ENCODE data around the gene PA2G4. TPM values are rescaled to one million over a fixed set of nuclear protein-coding genes. Genes with fewer than 3 reads are reported as not detected.

The PA2G4 gene
- polyA plus RNA-seq, 1 donor (not counting 4 experiments of a cell fraction or from before 2014, with no cell fraction given) = 480 TPM

GRCh38 chr12:56079723-56080555 is 24.4 kb upstream of the PA2G4 start, which contains the start of gene ERBB3:
Gene ERBB3, plus strand, starts transcription at chr12:56080165. Its CDS starts 136 bp downstream, at chr12:56080301.
- Histone ChIP-seq H4K20me1 (ENCODE audit: control insufficient read depth, extremely low read depth, insufficient read depth, low read length) (no peaks in the 10 kb centered on the region), H2AFZ (ENCODE audit: control insufficient read depth, low read length) (peak within 1 kb of the TSS; percentile 97), H3K79me2 (ENCODE audit: control insufficient read depth, insufficient read depth, low read length) (no peaks in the 10 kb centered on the region), H3K36me3 (ENCODE audit: control insufficient read depth in 2 of 2, extremely low read depth in 1 of 2, insufficient read depth in 2 of 2, low read length in 2 of 2) (peaks cover 0 to 5% of the 10 kb centered on the region in 2 experiments), H3K9ac (ENCODE audit: control insufficient read depth, extremely low read depth, insufficient read depth, low read length) (peak within 1 kb of the TSS; percentile 83), H3K4me1 (ENCODE audit: control insufficient read depth, extremely low read depth, insufficient read depth, low read length) (peaks cover 10% of the 10 kb centered on the region), H3K9me1 (ENCODE audit: control insufficient read depth, extremely low read depth, insufficient read depth, low read length) (no peaks in the 10 kb centered on the region), H3K9me3 (ENCODE audit: control insufficient read depth, low read depth, low read length) (no peaks in the 10 kb centered on the region), H3K4me3 (ENCODE audit: control insufficient read depth in 2 of 3, extremely low read depth in 1 of 3, insufficient read depth in 2 of 3, low read depth in 1 of 3, low read length in 3 of 3) (peak within 1 kb of the TSS; percentile 72 to 79 (median 79)), H3K27ac (ENCODE audit: control insufficient read depth, insufficient read depth, low read length) (peak within 1 kb of the TSS; percentile 84), H3K27me3 (ENCODE audit: control insufficient read depth, extremely low read depth, insufficient read depth, low read length) (no peaks in the 10 kb centered on the region), H3K4me2 (ENCODE audit: control insufficient read depth, extremely low read depth, insufficient read depth, low read depth, low read length) (peak within 1 kb of the TSS; percentile 93)
- TF ChIP-seq EZH2 (IDR thresholded peaks at IDR 0.05; ENCODE audit: low read length) (no peak), CTCF (optimal IDR thresholded peaks at IDR 0.05 in 1 of 3, IDR thresholded peaks at IDR 0.05 in 1 of 3, conservative IDR thresholded peaks at IDR 0.05 in 1 of 3; ENCODE audit: extremely low read depth in 1 of 3, insufficient read depth in 2 of 3, low read length in 3 of 3) (peak in 1 of 3 experiments; percentile 28)
- FAIRE-seq (peak; percentile 76), DNase-seq (ENCODE audit: low read depth, low spot score) (peak; percentile 62)
- dilution Hi-C loops (cut with MboI; ENCODE audit: extremely low pct_ligation_motif_present, low sequenced_read_pairs) = no loop called here

- Histone ChIP-seq H4K20me1 (ENCODE audit: control insufficient read depth, extremely low read depth, insufficient read depth, low read length) (no peaks in the 10 kb centered on the region), H3K9ac (ENCODE audit: control insufficient read depth, extremely low read depth, insufficient read depth, low read length) (peak overlapping the region; percentile 83), H3K36me3 (ENCODE audit: control insufficient read depth in 2 of 2, extremely low read depth in 1 of 2, insufficient read depth in 2 of 2, low read length in 2 of 2) (peaks cover 0 to 8% of the 10 kb centered on the region in 2 experiments), H3K4me2 (ENCODE audit: control insufficient read depth, extremely low read depth, insufficient read depth, low read depth, low read length) (peak overlapping the region; percentile 93), H3K79me2 (ENCODE audit: control insufficient read depth, insufficient read depth, low read length) (no peaks in the 10 kb centered on the region), H3K4me3 (ENCODE audit: control insufficient read depth in 2 of 3, extremely low read depth in 1 of 3, insufficient read depth in 2 of 3, low read depth in 1 of 3, low read length in 3 of 3) (peak overlapping the region; percentile 72 to 79 (median 79)), H3K9me1 (ENCODE audit: control insufficient read depth, extremely low read depth, insufficient read depth, low read length) (no peaks in the 10 kb centered on the region), H3K27me3 (ENCODE audit: control insufficient read depth, extremely low read depth, insufficient read depth, low read length) (no peaks in the 10 kb centered on the region), H3K9me3 (ENCODE audit: control insufficient read depth, low read depth, low read length) (no peaks in the 10 kb centered on the region), H3K27ac (ENCODE audit: control insufficient read depth, insufficient read depth, low read length) (peak overlapping the region; percentile 84), H3K4me1 (ENCODE audit: control insufficient read depth, extremely low read depth, insufficient read depth, low read length) (peaks cover 10% of the 10 kb centered on the region), H2AFZ (ENCODE audit: control insufficient read depth, low read length) (peak overlapping the region; percentile 97)
- DNase-seq (ENCODE audit: low read depth, low spot score) (peak; percentile 54), FAIRE-seq (no peak)
- TF ChIP-seq EZH2 (IDR thresholded peaks at IDR 0.05; ENCODE audit: low read length) (no peak), CTCF (optimal IDR thresholded peaks at IDR 0.05 in 1 of 3, IDR thresholded peaks at IDR 0.05 in 1 of 3, conservative IDR thresholded peaks at IDR 0.05 in 1 of 3; ENCODE audit: extremely low read depth in 1 of 3, insufficient read depth in 2 of 3, low read length in 3 of 3) (no peak)
- dilution Hi-C loops (cut with MboI; ENCODE audit: extremely low pct_ligation_motif_present, low sequenced_read_pairs) = no loop called here
Measured at GRCh38 chr12:56080556-56081138, 23.7 kb upstream of the PA2G4 start.

Data from keratinocyte (primary cell).